Measurements from ENCODE around the gene CDPF1. TPM values are rescaled to one million over a fixed set of nuclear protein-coding genes. Genes with fewer than 3 reads are reported as not detected.
"Not testable (repeated sequence)": the region's sequence is repeated elsewhere in the genome, so short reads cannot be mapped to it uniquely, and the experiment has no call there.

The CDPF1 gene
- total RNA-seq, 1 donor from 2014 or later = 9.0 TPM

DNA sequence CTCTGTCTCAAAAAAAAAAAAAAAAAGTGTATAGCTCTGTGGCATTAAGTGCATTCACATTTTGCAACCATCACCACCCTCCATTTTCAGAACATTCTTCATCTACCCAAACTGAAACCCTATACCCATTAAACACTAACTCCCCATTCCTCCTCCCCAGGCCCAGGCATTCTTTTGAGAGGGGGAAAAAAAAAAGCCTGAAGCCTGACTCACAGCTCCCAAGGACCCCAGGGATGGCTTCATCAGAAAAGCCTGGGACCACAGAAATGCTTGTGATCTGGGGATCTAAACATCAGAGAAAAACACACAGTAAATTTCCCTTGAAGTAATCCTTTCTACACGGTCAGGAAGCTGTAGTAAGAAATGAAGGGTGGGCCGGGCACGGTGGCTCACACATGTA is 35.9 kb upstream of the CDPF1 start:
- DNase-seq (ENCODE audit: low spot score in 2 of 2) (no peak), FAIRE-seq (no peak)

DNA sequence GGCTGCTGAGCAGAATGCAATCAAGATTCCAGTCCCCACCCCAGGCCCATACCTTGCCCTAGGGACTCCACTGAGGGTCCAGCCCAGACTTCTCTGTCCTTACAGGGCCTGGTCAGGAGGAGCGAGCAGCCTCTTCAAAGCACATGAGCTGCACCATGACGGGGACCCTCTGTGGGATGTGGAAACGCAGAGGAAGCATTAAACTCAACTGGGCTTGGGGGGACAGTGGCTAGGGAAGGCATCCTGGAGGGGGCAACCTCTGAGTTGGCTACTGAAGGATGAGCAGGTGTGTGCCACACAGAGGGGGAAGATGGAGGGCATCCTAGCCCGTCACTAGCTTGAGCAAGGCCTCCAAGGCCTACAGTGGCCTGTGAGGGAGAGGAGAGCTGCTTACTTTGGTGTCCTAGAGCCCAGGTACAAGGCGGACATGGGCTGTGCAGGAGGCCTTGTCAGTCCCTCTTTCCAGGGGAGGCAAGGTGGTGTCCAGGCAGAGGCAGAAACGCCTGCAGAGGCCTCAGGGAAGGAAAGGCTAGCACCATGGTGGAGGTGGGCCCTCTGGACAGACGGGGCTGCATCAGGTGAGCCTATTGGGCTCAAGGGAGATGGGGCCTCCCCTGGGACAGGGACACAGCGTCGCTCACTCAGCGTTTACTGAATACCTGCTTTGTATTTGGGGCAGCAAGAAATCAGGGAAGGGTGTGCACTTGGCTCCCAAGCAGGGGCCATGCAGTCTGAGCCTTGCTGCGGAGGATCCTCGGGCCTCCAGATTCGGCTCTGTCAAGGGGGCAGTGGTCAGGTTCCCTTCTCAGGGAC is 32.0 kb upstream of the CDPF1 start:
- DNase-seq (ENCODE audit: low spot score in 2 of 2) = no peak
- FAIRE-seq = no peak

DNA sequence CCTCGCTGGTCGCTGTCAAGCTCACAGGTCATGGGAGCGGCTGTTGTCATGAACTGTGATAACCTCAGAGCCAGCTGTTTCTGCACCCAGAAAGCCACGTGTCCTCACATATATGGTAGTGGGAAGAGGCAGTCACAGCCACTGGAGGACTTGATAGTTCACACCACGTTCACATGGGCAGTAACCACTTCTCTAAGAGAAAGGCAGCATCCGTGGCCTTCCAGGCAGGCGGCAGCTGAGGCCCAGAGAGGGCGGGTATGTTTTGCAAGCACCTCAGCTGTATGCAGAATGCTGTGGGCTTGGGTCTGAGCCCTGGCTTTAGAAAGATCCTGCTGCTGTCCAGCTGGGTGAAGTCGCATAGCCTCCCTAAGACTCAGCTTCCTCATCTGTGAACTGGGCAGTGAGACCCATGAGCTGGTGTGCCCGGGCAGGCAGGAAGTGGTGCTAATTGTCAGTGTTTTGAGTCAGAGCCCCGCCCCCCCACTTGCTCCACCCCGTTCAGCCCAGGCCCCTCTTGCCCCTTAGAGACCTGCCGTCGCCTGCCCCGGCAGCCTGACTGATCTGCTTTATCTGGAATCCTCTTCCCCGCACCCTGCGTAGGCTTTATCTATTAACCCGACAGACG is 31.0 kb upstream of the CDPF1 start:
- no peak for FAIRE-seq

DNA sequence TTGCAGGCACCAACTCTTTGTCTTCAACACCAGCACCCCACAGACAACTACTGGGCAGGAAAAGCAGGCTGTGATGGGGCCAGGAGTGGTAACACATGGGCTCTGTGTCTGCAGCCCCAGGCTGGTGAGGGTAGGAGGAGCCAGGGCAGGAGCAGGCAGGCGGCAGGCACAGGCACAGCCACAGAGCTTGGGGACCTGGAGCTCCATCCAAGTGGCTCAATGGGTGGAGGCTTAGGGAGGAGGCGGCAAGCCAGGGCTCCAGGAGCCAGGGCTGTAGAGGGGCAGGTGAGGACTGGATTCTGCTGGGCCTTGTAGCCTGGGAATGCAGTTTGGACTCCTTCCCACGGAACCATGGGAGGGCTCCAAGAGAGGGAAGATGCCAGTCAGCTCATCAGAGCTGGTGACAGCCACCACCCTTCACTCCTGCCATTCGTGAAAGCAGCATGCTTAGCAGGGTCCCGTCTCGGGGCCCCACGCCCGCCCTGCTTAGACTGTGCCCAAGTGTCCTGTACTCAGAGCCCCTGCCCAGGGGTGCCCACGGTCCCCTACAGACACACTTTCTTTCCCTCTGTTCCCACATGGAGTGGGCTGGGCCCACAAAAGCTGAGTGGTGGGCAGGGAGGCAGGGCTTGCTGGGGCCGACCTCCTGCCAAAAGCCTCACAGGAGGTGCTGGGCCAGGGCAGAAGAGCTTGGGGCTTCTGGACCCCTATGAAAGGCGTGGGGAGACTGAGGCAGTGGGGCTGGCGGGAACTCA is 30.1 kb upstream of the CDPF1 start:
- FAIRE-seq (no peak), DNase-seq (ENCODE audit: low spot score in 2 of 2) (no peak)

More for the DNA sequence above, 31.0 kb upstream of the CDPF1 start:
- DNase-seq (ENCODE audit: low spot score in 2 of 2) = peak; percentile 39 to 42

DNA sequence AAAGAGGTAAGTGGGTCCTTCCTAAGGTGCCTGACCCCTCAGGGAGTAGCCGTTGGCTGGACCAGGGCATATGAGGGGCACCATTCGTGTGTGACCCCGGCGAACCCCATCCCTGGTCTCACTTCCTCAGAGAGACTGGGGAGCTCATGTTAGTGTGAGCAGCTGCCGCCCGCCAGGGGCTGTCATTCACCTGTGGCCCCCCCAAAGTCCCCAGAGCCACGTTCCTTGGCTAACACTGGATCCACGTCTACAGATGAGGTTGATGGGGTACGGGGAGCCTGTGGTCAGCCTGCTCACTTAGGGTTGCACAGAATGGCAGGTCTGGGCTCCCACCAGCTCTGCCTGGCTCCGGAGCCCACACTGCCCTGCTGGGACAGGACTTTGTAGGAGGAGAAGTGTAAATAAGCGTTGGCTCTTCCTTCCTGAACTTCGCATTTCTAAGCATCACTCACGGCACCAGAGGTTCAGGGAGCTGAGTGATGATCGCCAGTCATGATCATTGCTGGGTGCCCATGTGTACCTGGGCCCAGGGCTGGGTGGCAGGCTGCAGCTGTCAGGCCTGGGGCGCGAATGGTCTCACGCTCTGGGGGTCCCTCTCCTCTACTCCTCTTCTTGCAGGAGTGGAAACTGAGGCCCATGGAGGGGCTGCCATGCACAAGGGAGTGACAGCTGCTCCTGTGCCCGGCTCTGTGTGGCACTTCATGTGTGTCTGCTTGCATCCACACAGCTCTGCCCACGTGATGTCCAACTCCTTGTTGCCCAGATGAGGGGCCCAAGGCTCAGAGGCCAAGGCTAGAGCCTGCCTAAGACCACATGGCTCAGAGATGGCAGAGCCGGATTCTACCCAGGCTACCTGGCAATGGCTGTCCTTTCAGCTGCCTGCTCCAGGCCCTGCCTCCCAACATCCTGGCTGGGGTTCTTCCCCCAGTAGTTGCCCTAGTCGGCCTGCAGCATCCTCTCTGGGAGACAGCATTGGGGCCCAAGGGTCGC is 28.9 kb upstream of the CDPF1 start:
- DNase-seq (ENCODE audit: low spot score in 2 of 2) (no peak), FAIRE-seq (no peak)

DNA sequence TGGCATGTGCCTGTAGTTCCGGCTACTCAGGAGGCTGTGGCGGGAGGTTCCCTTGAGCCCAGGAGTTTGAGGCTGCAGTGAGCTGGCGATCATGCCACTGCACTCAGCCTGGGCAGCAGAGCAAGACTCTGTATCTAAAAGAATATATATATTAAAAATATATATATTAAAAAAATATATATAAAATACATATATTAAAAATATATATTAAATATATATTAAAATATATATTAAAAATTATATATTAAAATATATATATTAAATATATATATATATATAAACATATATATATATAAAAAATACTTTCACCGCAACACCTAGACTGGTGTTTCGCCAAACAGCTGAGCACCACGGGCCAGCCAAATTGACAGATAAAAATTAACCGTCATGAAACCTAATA is 26.5 kb upstream of the CDPF1 start:
- FAIRE-seq = no peak
- no peak for DNase-seq (ENCODE audit: low spot score in 2 of 2)

DNA sequence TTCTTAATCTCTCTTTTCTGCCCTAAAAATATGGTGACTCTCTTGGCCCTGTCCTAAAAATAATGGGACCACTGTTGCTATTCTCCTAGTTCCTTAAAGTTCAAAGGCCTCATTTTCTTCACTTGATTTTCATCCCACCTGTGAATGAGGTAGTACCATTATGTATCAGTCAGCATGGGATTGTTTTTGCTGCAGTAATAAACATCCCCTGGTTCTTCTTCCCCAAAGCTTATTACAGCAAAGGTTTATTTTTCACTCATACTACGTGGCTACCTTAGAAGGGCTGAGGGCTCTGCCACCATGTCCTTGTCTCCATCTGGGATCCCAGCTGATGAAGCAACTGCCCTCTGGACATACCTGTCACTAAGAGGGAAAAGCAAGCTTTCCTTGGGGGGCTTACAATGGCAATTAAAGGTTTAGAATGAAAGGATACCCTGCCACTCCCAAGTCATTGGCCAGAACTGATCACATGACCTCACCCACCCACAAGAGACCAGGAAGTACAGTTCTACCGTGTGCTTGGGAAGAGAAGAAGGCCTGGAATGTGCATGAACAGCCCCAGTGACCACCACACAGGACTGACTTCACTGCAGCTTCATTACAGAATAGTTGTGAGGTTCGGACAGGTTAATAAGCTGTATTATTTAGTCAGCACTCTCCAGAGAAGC is 25.5 kb upstream of the CDPF1 start:
- DNase-seq (ENCODE audit: low spot score in 2 of 2) = no peak
- no peak for FAIRE-seq

DNA sequence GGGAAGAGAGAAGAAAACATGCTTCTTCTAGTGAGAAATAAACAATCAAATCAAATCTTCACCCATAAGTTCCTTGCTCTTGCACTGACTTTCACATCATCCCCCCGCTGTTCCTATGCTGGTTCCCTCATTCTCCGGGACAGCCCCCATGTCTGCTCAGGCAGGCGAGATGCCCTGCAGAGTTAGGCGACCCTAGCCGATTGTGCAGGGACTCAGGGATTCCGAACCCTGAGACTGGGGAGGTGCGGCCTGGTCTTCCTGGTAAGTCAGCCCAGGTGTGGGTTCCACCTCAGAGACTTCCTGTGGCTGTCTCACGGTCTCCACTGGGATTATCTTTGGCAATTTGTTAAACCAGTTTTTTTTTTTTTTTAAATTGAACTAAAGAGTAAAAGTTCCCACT is 24.3 kb upstream of the CDPF1 start:
- no peak for DNase-seq (ENCODE audit: low spot score in 2 of 2)
- FAIRE-seq = no peak

DNA sequence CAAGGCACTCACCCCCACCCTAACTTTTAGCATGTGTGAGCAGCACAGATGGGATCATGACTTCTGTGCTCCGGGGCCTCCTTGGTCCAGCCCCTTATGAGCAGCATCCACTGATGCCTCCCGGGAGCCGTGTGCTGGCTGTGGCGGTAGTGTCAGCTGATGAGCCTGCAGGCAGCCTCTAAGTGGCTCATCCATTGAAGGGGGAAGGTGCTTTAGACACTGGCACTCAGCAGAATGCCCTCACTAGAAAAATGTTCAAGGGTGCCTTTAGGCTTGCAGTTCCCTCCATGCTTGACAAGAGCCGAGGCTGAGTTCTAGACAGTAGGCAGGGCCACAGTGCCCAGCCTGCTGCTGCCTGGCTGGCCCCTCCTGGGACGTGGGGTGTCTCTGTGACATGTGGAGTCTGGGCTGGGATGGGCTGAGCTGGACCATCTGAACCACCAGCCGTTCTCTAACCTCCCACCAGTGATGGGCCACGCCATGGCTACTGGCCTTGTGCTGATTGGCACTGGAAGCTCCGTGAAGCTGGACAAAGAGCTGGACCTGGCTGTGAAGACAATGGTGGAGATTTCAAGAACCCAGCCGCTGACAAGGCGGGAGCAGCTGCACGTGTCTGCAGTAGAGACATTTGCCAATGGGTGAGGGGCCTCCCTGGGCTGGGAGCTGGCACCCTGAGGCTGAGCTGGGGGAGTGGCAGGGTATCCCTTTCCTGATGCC is 23.5 kb upstream of the CDPF1 start:
- FAIRE-seq = no peak
- no peak for DNase-seq (ENCODE audit: low spot score in 2 of 2)

DNA sequence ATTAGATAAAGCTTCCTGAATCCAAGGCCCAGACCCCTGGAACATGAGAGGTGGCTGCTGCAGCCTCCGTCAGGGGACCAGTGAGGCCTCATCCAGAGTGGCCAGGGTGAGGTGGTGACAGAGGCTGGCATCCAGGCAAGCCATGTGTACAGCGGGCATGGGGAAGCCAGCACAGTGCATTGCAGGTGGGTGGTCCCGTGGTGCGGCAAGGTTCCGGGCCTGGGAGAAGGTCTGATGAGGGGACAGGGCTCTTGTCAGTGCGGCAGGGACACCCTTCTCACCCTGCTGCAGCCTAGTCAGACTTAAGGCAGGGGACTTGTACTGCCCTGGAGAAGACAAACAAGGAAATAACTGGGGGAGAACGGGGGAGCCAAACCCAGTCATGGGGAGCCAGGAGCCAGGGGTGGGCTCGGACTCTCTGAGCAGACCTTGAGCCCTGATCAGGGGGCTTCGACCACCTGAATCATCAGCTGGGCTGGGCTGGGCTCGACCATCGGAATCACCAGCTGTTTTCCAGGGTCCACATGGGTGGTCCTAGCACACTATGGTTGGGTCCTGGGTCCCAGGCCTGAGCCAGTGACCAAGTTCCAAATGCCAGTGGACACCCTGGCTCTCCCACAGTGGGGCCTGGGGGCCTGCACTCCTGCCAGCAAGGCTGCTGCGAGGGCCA is 22.8 kb upstream of the CDPF1 start:
- no peak for DNase-seq (ENCODE audit: low spot score in 2 of 2)
- FAIRE-seq = no peak

DNA sequence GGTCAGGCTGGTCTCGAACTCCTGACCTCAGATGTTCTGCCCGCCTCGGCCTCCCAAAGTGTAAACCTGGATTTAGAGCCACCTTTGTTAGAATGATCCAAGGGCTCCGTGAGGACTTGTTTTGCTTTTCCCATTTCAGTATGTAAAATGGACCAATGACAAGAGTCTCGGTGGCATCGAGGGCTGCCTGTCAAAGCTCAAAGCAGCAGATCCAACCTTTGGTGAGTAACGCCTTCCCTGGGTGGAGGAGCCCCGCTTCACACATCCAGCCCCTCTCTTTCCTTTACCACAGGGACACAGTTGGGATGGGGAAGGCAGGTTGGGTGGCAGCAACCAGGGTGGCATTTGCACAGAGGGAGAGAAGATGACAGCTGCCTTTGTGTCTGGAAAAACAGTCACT is 22.1 kb upstream of the CDPF1 start:
- FAIRE-seq (no peak), DNase-seq (ENCODE audit: low spot score in 2 of 2) (no peak)

DNA sequence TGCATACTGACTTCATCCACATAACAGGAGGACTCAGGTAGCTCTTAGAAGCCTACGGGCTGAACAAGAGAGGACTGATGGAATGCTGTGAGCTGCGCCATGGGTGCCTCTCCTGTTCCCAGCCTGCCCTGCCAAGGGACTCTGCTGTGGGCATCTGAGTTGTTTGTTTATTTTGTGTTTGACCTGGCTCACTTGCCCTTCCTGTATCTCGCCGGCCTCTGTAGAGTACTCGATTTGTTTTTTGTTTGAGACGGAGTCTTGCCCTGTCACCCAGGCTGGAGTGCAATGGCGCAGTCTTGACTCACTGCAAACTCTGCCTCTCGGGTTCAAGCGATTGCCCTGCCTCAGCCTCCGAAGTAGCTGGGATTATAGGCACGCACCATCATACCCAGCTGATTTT is 19.5 kb upstream of the CDPF1 start:
- no peak for FAIRE-seq
- no peak for DNase-seq (ENCODE audit: low spot score in 2 of 2)

DNA sequence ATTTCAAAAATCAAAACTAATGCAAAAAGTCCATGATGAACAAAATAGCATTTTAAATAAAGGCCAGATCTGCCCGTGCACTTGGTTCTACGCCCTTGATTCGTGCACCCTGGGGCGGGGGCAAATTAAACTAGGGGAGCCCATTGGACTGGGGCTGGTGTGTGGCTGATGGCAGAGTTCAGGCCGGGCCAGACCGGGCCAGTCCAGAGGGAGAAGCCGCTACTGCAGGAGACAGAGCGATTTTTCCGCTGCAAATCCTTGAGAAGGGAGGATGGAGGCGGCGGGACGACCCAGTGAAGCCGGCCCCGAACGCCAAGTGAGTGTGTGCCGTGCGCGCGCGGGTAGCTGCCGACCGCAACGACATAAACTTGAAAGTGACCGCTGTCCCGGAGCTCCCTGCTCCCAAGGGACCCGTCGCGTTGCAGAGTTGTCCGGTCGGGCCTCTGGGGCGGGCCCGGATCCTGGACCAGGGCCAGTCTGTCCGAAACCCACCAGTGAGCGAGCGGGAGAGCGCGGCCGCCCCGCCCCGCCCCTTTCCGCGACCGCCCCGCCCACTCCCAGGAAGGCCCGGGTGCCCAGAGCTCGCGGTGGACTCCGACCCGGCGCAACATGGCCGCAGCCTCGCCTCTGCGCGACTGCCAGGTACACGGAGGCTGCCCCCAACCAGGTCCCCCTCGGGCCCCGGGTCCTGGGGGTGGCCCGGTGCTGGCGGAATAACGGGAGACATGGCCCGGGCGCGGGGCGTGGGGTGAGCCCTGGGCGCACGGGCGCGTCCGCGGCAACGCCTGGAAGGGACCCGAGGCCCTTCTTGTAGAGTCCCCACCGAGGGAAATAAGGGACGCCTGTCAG is 17.6 kb upstream of the CDPF1 start, which contains the start of gene TTC38:
TSS of gene TTC38 (plus strand) at position 578 of the 849 bp plus-strand sequence. CDS start at position 610, 32 bp downstream.
- FAIRE-seq = no peak
- DNase-seq (ENCODE audit: low spot score in 2 of 2) = peak; percentile 93 to 97

DNA sequence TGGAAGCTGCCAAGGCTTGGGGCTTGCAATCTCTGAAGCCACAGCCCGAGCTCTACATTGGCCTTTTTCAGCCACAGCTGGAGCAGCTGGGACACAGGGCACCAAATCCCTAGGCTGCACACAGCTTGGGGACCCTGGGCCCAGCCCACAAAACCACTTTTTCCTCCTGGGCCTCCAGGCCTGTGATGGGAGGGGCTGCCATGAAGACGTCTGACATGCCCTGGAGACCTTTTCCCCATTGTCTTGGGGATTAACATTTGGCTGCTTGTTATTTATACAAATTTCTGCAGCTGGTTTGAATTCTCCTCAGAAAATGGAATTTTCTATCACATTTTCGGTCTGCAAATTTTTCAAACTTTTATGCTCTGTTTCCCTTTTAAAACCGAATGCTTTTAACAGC is 15.5 kb upstream of the CDPF1 start:
- DNase-seq (ENCODE audit: low spot score in 2 of 2); FAIRE-seq: not testable (repeated sequence)

DNA sequence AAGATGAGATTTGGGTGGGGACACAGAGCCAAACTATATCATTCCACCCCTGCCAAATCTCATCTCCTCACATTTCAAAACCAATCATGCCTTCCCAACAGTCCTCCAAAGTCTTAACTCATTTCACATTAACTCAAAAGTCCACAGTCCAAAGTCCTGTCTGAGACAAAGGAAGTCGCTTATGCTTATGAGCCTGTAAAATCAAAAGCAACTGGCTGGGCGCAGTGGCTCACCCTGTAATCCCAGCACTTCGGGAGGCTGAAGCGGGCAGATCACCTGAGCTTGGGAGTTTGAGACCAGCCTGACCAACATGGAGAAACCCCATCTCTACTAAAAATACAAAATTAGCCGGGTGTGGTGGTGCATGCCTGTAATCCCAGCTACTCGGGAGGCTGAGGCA is 14.4 kb upstream of the CDPF1 start:
- FAIRE-seq; DNase-seq (ENCODE audit: low spot score in 2 of 2): not testable (repeated sequence)

DNA sequence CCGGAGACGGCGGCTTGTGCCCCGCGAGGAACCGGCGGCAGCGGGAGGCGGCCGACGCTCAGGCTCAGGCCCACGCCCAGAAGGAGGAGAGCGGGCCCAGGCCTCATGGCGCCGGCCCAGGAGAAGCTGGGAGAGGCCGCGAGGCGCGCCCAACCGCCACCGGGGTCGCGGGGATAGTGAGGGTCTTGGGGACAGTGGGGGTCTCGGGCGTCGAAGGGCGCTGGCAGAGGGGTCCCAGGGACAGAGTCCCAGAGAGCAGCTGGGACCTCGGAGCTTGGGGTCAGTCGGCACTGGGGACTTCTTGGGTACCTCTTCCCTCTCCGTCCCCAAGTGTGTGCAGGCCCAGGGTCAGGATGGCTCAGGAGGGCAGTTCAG is 13.1 kb upstream of the CDPF1 start, which contains the start of gene PKDREJ:
TSS of gene PKDREJ (minus strand) at position 128 of the 375 bp plus-strand sequence. CDS start at position 107, 21 bp downstream.
- DNase-seq (ENCODE audit: low spot score in 2 of 2) = no peak

More for the DNA sequence above, 13.1 kb upstream of the CDPF1 start, which contains the start of gene PKDREJ:
- no peak for FAIRE-seq

Measured in frontal cortex (tissue), 4 donors.